A673 (cell line): ENCODE data around the gene ZSCAN10.

Source experiments
- CTCF ChIP-seq: fragments of 300-800, 200-600 bp; sonication (generic); conservative IDR thresholded peaks from 2 replicates; pipeline ENCODE4 v1.5.1; 2017; ENCODE audit warnings: low read depth, mild to moderate bottlenecking, antibody characterized with exemption, low read length, moderate library complexity, mixed read lengths
- EZH2 ChIP-seq: fragments of 200-600 bp; sonication (generic); IDR thresholded peaks from 2 replicates; pipeline ENCODE4 v1.6.1; 2017; ENCODE audit warnings: borderline replicate concordance, low read depth, mild to moderate bottlenecking, mixed read lengths, antibody characterized with exemption, low read length; ENCODE audit not compliant: poor library complexity, severe bottlenecking

GRCh38 chr16:3122926-3123570 lies 24.0 kb upstream of the ZSCAN10 start:
- TF ChIP-seq CTCF (no peak), EZH2 (no peak)
